Epithelial cell of esophagus (primary cell): ENCODE results near the gene PALLD.

Source experiments
- DNase-seq: peaks from one replicate; pipeline ENCODE4 v3.0.0; 2010; ENCODE audit warnings: low read depth
- H3K4me3 ChIP-seq: 2 replicates; pipeline ENCODE4 v1.5.1; 2011; ENCODE audit warnings: mild to moderate bottlenecking, low read length, control low read depth
- TF ChIP-seq, protein P1 (sequence below): IDR thresholded peaks from 2 replicates; pipeline ENCODE4 v1.5.1; 2011; ENCODE audit warnings: low read depth, mild to moderate bottlenecking, low read length, control low read depth, inconsistent platforms; ENCODE audit not compliant: insufficient read depth; ENCODE audit errors: missing control alignments

The PALLD gene

GRCh38 chr4:168908093-168908492 is 411.2 kb downstream of the PALLD start:
- H3K4me3 ChIP-seq = no peak overlapping the region
- TF ChIP-seq, protein P1, sequence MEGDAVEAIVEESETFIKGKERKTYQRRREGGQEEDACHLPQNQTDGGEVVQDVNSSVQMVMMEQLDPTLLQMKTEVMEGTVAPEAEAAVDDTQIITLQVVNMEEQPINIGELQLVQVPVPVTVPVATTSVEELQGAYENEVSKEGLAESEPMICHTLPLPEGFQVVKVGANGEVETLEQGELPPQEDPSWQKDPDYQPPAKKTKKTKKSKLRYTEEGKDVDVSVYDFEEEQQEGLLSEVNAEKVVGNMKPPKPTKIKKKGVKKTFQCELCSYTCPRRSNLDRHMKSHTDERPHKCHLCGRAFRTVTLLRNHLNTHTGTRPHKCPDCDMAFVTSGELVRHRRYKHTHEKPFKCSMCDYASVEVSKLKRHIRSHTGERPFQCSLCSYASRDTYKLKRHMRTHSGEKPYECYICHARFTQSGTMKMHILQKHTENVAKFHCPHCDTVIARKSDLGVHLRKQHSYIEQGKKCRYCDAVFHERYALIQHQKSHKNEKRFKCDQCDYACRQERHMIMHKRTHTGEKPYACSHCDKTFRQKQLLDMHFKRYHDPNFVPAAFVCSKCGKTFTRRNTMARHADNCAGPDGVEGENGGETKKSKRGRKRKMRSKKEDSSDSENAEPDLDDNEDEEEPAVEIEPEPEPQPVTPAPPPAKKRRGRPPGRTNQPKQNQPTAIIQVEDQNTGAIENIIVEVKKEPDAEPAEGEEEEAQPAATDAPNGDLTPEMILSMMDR = no peak
- DNase-seq = no peak

DNA sequence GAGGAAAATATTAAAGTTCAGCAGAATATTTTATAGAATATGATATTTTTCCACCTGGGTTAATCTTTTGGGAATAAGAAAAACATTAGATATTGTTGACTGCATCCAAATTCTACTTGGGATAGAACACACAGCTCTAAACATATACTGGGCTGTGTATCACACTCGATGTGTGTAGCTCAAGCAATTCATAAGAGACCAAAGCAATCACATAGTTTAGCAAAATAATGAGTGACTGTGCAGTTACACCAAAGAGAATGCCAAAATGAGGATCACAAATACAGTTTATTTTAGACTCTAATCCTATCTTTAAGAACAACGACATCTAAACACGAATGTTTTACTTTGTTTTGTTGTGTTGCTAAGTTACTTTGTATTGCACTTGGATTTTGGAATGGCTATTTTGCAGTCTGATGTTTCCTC is 412.0 kb downstream of the PALLD start:
- TF ChIP-seq, protein P1 = no peak
- no peak for DNase-seq
- no peak overlapping the region for H3K4me3 ChIP-seq

DNA sequence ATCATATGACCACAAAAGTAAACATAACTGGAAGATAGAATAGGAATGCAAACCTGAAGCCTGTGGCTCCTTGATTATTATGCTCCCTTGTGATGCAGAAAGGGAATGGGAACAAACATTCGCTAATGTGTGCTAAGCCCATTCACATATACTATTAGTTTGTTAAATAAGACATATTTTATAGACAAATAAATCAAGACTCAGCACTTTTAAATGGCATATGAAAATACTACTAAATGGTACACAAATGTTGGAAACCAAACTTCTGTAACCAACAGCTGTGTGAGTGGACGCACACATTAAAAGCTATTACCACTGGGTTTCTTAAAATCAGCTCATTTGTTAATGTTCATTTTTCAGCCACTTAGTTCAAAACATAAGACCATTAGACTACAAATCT is 417.2 kb downstream of the PALLD start:
- TF ChIP-seq, protein P1 = no peak
- DNase-seq = no peak
- H3K4me3 ChIP-seq = no peak overlapping the region

DNA sequence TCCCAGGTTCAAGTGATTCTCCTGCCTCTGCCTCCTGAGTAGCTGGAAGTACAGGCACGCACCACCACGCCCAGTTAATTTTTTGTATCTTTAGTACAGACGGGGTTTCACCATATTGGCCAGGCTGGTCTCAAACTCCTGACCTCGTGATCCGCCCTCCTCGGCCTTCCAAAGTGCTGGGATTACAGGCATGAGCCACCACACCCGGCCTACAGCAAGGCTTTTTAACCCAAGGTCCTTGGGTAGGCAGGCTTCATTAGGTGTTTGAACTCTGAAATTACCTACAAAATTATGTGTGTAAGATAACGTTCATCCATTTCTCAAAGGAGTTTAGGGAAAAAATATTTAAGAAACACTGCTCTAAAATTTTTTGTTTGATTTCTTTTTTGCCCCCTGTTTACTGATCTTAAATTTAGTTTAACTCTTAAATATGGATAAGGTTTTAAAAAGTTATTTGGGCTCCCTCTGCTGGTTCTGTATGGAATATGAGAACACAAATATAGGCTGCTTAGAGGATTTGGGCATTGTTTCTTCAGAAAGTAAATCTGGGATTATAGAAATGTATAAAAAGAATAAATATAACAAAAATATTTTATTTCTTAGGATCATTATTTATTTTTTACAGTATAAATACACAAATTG is 420.4 kb downstream of the PALLD start:
- no peak overlapping the region for H3K4me3 ChIP-seq
- TF ChIP-seq, protein P1 = peak; percentile 41
- DNase-seq = peak; percentile 39

DNA sequence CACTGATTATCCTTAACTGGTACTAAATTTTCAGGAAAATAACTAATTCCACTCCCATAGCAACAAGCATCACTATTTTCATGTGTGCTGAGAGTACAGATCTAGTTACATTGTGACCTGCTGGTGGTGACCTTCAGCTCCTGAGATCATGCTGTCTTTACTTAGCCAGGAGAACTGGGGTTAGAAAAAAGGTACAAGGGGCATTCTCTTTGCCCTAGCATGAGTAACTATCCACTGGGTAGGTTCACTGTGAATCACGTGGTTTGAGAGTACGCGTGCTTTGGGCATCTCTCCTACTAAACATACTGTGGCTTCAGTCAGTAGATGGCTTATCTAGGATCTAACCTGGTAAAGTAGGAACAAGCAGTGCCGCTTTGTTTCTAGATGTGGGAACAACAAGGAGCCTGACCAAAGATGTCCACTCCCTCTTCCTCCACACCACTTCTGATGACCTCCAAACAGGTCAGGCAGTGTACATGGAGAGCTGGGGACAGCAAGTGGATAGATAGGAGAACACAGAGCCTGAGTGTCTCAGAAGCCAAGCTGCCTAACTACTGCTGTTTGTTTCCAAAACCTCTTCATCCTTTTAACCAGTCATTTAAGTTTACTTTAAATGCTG is 423.0 kb downstream of the PALLD start:
- no peak for DNase-seq
- TF ChIP-seq, protein P1 = no peak
- H3K4me3 ChIP-seq = no peak overlapping the region

- TF ChIP-seq, protein P1 = no peak
- no peak overlapping the region for H3K4me3 ChIP-seq
- DNase-seq = no peak
Measured at GRCh38 chr4:168920441-168921065, 423.7 kb downstream of the PALLD start.
